Muscle layer of colon (tissue), 2 donors: ENCODE results near the gene THUMPD1.

ENCODE experiments used
- H3K27ac ChIP-seq: one replicate; pipeline ENCODE4 v1.7.0; 2013; ENCODE audit warnings: low read depth, mild to moderate bottlenecking, low read length, moderate library complexity
- H3K27me3 ChIP-seq, 2 donors: one replicate each; pipeline ENCODE4 v1.7.0; 2013; ENCODE audit warnings: low read length in 2 of 2, mild to moderate bottlenecking in 2 of 2; ENCODE audit not compliant: insufficient read depth in 2 of 2, control insufficient read depth in 1 of 2
- H3K36me3 ChIP-seq: one replicate; pipeline ENCODE4 v1.7.0; 2013; ENCODE audit warnings: mild to moderate bottlenecking, low read length; ENCODE audit not compliant: insufficient read depth
- H3K4me1 ChIP-seq: one replicate; pipeline ENCODE4 v1.7.0; 2013; ENCODE audit warnings: mild to moderate bottlenecking, low read length; ENCODE audit not compliant: insufficient read depth
- H3K4me3 ChIP-seq, 2 donors: one replicate each; pipeline ENCODE4 v1.7.0; 2013; ENCODE audit warnings: low read length in 2 of 2, low read depth in 1 of 2, mild to moderate bottlenecking in 1 of 2, moderate library complexity in 1 of 2
- H3K9ac ChIP-seq: one replicate; pipeline ENCODE4 v1.7.0; 2013; ENCODE audit warnings: low read length
- H3K9me3 ChIP-seq: one replicate; pipeline ENCODE4 v1.7.0; 2013; ENCODE audit warnings: mild to moderate bottlenecking, low read length
- donor health status: abdominal sarcoma.
- donor health status: Adenocarcinoma of cecum.

Gene THUMPD1

GRCh38 chr16:20683812-20684211, 57.8 kb downstream of the THUMPD1 start:
- H3K27me3 ChIP-seq, result no peaks in the 10 kb centered on the region
- H3K9me3 ChIP-seq, result no peaks in the 10 kb centered on the region
- no peak overlapping the region for H3K27ac ChIP-seq
- no peaks in the 10 kb centered on the region for H3K36me3 ChIP-seq
- no peak overlapping the region for H3K9ac ChIP-seq
- H3K4me3 ChIP-seq, result no peak overlapping the region
- H3K4me1 ChIP-seq, result no peaks in the 10 kb centered on the region
